Stimulated activated CD8-positive, alpha-beta memory T cell treated with anti-CD3 and anti-CD28 coated beads, Interleukin-7, amount 100 ng/mL, for 4 hours (primary cell): Measurements from ENCODE around the gene MICALL1.

Source experiments
- DNase-seq, 2 donors: peaks; one replicate each; pipeline ENCODE4 v3.0.0-alpha.2; 2020; ENCODE audit warnings: low read depth in 2 of 2

The MICALL1 gene

GRCh38 chr22:37983860-37984791, 78.0 kb downstream of the MICALL1 start, which contains the start of gene SOX10:
TSS of gene SOX10 (minus strand) at chr22:37984555. CDS start at chr22:37983784, 771 bp downstream.
- no peak for DNase-seq

DNA sequence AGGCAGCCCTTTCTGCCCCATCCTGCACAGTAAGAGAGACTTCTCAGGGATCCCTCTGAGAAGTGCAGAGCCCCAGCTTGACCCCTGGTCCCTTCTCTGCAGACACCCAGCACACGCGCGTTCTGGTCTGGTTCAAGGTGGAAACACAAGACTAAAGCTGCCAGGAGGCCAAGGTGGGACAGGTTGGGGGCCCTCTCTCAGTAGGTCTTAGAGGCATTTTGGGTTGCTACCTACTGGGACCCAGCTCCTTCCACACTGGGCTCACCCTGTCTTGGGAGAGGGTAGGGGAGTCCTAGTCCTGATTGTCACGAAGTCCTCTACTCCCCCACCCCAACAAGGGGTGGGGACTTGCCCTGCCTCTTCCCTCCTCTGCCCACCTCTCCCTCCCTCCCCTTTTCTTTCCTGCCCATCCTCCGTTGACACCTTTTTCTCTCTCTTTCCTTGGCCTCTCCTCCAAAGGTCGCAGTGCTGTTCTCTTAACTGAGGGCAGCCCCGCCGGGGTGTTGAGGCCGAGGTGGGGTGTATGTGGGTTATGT, 79.0 kb downstream of the MICALL1 start:
- no peak for DNase-seq

GRCh38 chr22:37985751-37986281, 79.7 kb downstream of the MICALL1 start:
- no peak for DNase-seq

GRCh38 chr22:37986371-37986770, 80.3 kb downstream of the MICALL1 start:
- no peak for DNase-seq

DNA sequence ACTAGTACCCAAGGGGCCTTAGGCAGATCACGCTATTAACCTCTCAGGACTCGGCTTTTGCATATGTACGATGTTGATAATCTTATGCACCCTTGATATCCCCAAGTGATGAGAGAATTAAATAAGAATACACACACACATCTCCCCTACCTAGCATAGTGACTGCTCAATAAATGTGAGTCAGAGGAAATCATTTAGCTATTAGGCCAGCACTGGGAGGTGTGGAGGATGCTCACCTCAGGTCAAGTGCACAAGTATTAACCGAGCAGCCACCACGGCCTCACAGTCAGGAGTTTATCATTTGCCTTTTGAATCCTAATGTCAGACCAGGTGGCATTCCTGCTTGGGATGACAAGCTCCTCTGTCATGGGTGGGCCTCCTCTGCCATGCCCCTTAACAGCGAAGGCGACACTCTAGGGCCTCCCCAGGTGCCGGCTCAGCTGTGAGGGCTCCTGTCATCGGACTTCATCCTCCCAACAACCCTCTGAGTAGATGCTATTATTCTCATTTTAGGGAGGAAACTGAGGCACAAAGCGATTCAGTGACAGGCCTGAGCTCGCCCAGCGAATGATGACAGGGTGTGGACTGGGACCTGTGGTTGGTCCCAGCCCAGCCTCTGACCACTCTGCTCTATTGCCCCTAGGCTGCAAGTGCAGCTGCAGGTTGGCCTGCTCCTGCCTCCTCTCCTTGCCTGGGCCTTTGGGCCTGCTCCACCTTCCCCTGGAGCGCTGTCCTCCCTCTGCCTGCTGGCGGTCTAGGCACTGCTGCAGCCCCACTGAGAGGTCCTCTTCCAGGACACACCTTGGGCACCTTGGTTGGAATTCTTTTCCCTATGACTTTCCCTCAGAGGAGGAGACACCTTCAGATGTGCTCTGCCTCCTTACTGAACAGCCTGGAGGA, 83.3 kb downstream of the MICALL1 start:
- no peak for DNase-seq

DNA sequence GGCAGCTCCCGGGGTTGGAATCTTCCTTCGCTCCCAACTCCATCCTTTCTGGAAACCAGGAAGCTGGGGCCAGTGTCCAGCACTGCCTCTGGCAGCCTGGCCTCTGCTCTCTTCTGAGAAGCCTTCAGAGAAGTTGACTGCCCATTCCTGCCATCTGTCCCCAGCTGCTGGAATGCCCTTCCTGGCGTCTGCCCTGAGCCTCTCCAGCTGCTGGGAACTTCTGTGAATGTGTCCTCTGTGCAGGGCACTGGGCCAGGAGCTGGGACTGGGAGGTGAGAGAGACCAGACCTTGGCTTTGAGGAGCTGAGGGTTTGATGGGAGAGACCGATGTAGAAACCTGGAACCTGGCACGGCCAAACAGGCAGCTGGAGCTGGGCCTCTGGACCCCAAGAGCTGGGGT, 84.2 kb downstream of the MICALL1 start:
- DNase-seq = no peak

DNA sequence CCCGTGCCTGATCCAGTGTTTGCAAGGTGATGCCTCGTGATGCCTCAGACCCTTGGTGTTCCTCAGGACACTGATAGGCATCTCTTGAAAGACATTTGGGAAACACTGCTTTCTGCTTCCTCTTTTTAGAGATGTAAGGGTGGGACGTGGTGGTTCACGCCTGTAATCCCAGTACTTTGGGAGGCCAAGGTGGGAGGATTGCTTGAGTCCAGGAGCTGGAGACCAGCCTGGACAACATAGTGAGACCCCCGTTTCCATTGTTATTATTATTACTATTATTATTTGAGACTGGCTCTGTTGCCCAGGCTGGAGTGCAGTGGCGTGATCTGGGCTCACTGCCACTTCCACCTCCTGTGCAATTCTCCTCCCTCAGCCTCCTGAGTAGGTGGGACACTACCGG, 84.8 kb downstream of the MICALL1 start:
- no peak for DNase-seq

DNA sequence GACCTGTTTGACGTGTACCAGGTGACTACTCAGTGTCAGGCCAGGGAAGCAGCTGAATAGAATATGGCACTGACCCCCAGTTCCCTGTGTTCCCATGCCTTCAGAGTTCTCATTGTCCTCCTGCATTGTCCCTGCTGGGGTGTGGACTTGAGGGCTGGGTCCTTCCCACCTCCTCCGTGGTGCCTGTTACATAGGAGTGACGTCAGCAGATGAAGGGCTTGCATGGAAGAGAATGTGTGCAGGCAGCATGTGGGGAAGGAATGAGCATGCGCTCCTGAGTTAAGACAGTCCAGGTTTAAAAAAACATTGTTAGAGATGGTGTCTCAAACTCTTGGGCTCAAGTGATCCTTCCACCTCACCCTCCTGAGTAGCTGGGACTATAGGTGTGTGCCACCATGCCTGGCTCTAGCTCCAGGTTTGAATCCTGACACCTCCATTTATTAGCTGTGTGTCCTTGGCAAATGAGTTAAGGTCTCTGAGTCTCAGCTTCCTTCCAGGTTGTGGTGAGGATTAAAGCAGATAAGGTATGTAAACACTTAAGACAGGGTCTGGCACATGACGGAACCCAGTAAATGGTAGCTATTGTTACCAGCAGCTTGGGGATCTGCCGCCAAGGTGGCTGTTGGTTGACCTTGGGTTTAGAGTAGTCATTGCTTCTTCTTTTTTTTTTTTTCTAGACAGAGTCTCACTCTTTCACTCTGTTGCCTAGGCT, 85.8 kb downstream of the MICALL1 start:
- DNase-seq = no peak
